ENCODE results near the gene CRAMP1. TPM values are rescaled to one million over a fixed set of nuclear protein-coding genes. Genes with fewer than 3 reads are reported as not detected.

CRAMP1 gene, protein sequence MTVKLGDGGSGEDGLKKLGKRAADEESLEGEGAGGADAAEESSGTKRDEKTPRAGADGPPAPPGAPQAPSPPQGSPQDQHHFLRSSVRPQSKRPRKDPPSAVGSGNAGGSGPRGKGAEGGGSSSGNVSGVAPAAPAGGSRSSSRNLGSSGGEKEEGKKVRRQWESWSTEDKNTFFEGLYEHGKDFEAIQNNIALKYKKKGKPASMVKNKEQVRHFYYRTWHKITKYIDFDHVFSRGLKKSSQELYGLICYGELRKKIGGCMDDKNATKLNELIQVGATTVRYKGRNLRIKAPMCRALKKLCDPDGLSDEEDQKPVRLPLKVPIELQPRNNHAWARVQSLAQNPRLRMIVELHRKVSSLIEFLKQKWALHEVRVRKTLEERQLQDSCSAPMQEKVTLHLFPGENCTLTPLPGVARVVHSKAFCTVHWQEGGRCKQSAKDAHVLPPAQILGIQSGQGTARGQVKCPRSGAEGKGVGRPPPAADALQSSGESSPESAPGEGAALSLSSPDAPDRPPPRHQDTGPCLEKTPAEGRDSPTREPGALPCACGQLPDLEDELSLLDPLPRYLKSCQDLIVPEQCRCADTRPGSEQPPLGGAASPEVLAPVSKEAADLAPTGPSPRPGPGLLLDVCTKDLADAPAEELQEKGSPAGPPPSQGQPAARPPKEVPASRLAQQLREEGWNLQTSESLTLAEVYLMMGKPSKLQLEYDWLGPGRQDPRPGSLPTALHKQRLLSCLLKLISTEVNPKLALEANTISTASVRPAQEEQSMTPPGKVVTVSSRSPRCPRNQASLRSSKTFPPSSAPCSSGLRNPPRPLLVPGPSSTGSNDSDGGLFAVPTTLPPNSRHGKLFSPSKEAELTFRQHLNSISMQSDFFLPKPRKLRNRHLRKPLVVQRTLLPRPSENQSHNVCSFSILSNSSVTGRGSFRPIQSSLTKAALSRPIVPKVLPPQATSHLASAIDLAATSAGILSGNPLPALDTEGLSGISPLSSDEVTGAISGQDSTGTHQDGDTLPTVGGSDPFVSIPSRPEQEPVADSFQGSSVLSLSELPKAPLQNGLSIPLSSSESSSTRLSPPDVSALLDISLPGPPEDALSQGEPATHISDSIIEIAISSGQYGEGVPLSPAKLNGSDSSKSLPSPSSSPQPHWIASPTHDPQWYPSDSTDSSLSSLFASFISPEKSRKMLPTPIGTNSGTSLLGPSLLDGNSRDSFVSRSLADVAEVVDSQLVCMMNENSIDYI (N-terminal part only)
- 10 to 100 TPM; 11.6 to 30.6 (median 17.8) TPM for total RNA-seq

GRCh38 chr16:1612320-1613111 is at the start of gene CRAMP1:
Gene CRAMP1 (plus strand): TSS chr16:1612360. CDS start chr16:1614640, 2,280 bp downstream.
- H3K4me1 ChIP-seq = peaks cover 0 to 57% (median 36%) of the 10 kb centered on the region in 4 donors
- WGBS, 2 donors = 0 to 1% methylated on average over 46 to 81 of the region's 101 CpGs
- DNase-seq (ENCODE audit: low spot score in 2 of 2) = no peak
- H3K4me3 ChIP-seq = peak within 1 kb of the TSS; percentile 64 to 85 (median 72)
- TF ChIP-seq POLR2A (IDR thresholded peaks at IDR 0.05) = peak in 1 of 2 donors; percentile 43
- TF ChIP-seq, protein P1, sequence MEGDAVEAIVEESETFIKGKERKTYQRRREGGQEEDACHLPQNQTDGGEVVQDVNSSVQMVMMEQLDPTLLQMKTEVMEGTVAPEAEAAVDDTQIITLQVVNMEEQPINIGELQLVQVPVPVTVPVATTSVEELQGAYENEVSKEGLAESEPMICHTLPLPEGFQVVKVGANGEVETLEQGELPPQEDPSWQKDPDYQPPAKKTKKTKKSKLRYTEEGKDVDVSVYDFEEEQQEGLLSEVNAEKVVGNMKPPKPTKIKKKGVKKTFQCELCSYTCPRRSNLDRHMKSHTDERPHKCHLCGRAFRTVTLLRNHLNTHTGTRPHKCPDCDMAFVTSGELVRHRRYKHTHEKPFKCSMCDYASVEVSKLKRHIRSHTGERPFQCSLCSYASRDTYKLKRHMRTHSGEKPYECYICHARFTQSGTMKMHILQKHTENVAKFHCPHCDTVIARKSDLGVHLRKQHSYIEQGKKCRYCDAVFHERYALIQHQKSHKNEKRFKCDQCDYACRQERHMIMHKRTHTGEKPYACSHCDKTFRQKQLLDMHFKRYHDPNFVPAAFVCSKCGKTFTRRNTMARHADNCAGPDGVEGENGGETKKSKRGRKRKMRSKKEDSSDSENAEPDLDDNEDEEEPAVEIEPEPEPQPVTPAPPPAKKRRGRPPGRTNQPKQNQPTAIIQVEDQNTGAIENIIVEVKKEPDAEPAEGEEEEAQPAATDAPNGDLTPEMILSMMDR (IDR thresholded peaks at IDR 0.05) = no peak
- peaks cover 0 to 2% (median 0%) of the 10 kb centered on the region in 4 donors for H3K9me3 ChIP-seq
- peak within 1 kb of the TSS; percentile 37 to 89 (median 82) for H3K27ac ChIP-seq
- H3K27me3 ChIP-seq = no peaks in the 10 kb centered on the region
- peaks cover 0 to 11% (median 0%) of the 10 kb centered on the region in 3 donors for H3K36me3 ChIP-seq

DNA sequence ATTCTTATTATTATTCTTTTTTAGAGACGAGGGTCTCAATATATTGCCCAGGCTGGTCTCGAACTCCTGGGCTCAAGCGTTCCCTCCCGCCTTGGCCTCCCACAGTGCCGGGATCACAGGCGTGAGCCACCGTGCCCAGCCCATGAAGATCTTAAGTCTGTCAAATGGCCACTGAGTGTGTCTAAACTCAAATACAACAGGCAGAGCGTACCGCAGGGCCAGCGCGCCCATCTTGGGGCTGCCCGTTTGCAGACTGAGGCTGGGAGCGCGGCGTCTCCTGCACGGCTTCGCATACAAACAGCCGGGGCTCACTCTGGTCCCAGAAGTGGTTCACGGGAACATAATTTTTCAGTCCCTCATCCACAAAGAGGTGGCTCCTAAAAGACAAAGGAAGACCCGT is 48.4 kb upstream of the CRAMP1 start:
- H3K4me3 ChIP-seq = no peak overlapping the region
- no peak for TF ChIP-seq POLR2A (IDR thresholded peaks at IDR 0.05)
- TF ChIP-seq, protein P1 (IDR thresholded peaks at IDR 0.05) = no peak
- TF ChIP-seq EP300 (IDR thresholded peaks at IDR 0.05) = no peak

GRCh38 chr16:1564325-1564724 is 47.8 kb upstream of the CRAMP1 start:
- Histone ChIP-seq H3K4me3 (no peak overlapping the region), H3K27me3 (no peaks in the 10 kb centered on the region), H3K36me3 (peaks cover 0 to 93% (median 0%) of the 10 kb centered on the region in 3 donors), H3K4me1 (no peaks in the 10 kb centered on the region), H3K27ac (no peak overlapping the region), H3K9me3 (no peaks in the 10 kb centered on the region)
- no peak for TF ChIP-seq EP300 (IDR thresholded peaks at IDR 0.05)
- TF ChIP-seq, protein P1 (IDR thresholded peaks at IDR 0.05) = peak in 1 of 5 experiments; percentile 15
- WGBS, 2 donors = 80 to 81% methylated on average over 9 of the region's 9 CpGs
- DNase-seq (ENCODE audit: low spot score in 2 of 2) = no peak

More for the DNA sequence above, 48.4 kb upstream of the CRAMP1 start:
- 95 to 97% methylated on average over 20 of the region's 20 CpGs for WGBS, 2 donors
- Histone ChIP-seq H3K9me3 (no peaks in the 10 kb centered on the region), H3K4me1 (no peaks in the 10 kb centered on the region), H3K36me3 (peaks cover 0 to 99% (median 0%) of the 10 kb centered on the region in 3 donors), H3K27ac (no peak overlapping the region), H3K27me3 (no peaks in the 10 kb centered on the region)
- no peak for DNase-seq (ENCODE audit: low spot score in 2 of 2)

GRCh38 chr16:1565083-1565805 is 46.9 kb upstream of the CRAMP1 start:
- H3K36me3 ChIP-seq = peaks cover 0 to 92% (median 0%) of the 10 kb centered on the region in 3 donors
- H3K4me1 ChIP-seq = no peaks in the 10 kb centered on the region
- no peaks in the 10 kb centered on the region for H3K27me3 ChIP-seq
- no peak for DNase-seq (ENCODE audit: low spot score in 2 of 2)
- WGBS, 2 donors = 61 to 72% methylated on average over 16 of the region's 16 CpGs
- no peak overlapping the region for H3K27ac ChIP-seq
- no peaks in the 10 kb centered on the region for H3K9me3 ChIP-seq
- no peak overlapping the region for H3K4me3 ChIP-seq
- TF ChIP-seq EP300 (IDR thresholded peaks at IDR 0.05) = no peak
- TF ChIP-seq POLR2A (IDR thresholded peaks at IDR 0.05) = no peak
- TF ChIP-seq, protein P1 (IDR thresholded peaks at IDR 0.05) = no peak

Measured in tibial nerve (tissue), 4 donors.